ENCODE results near the gene SWT1.

The SWT1 gene, protein sequence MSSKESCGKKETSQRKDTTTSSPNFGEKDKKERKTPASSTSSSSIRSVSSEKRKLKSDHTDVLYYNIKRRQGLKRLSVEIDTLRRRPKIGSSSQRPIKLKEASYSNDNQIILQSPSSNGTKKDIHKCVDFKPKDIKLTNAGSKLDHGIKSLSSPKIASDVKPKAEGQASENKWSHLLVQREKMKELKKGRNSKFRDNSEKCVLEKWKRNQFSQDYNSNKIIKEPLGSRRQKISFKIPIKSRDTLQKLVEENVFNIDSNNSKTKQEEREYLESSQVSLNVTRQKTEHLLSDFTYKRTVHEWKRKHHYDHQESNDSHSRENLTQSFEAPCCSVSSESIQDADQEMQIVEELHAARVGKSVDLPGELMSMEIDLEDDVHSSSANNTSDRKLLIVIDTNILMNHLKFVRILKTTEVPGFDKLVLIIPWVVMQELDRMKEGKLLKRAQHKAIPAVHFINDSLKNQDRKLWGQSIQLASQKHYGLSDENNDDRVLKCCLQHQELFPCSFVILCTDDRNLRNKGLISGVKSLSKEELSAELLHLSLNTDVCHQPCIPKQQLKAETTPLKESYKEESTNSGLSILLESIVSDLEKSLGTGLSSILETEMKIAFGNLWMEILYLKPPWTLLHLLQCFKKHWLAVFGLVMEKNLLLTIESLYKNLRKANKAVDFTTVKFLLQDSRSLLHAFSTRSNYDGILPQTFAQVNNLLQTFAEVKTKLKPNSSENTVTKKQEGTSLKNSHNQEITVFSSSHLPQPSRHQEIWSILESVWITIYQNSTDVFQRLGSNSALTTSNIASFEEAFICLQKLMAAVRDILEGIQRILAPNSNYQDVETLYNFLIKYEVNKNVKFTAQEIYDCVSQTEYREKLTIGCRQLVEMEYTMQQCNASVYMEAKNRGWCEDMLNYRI

DNA sequence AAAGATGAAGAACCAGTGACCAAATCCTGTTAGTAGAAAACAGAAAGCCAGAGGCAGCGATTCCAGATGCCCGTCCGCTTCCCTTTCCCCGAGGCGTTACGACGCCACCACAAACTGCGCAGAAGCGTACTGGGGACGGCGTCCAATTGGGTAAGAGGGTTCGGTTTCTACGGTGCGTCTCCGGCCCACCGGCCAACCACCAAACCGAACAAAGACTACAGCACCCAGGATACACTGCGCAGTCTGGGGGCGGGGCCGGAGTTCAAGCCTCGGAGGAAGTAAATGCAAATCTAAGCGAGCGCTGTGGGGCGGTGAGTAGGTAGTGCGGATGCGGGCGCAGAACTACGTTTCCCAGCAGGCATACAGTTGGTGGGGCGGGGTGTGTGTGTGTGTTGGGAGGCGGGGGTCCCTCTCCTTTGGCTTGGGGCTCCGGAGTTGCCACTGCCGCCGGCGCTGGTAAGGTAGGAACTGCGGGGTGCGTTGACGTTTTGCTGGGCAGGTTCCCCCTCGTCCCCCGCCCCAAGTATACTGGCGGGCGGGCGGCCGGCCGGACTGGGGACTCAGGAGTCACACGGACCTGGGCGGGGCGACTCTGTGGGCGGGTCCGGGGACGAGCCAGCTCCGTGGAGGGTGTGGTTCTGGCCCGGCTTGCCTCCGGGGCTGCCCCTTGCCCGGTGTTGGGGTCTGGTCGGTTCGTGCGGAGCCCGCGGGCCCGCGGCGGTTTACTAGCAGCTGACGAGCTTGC is at the start of gene SWT1, which contains the start of gene TRMT1L:
Gene SWT1 (plus strand): TSS at position 314 of the 745 bp plus-strand sequence. CDS start 3,675 bp downstream, outside the sequence.
Gene TRMT1L (minus strand): TSS at position 100 of the 745 bp plus-strand sequence. CDS start 241 bp downstream, outside the sequence.
- DNase-seq (ENCODE audit: low spot score): peak; percentile 100

DNA sequence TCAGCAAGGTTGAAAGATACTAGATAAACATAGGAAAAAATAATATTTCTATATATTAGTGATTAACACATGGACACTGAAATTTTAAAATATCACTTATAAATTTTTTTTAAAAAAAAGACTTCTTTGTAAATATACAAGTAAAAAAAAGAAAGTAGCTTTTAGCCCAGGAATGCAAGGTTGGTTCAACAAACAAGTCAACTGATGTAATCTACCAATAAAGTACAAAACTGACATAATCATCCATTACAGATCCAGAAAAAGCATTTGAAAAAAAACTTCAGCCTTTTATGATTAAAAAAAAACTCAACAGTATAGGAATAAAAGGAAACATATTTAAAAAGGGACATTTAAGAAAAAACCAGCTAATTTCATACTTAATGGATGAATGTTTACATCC is 48.6 kb upstream of the SWT1 start:
- no peak for DNase-seq (ENCODE audit: low spot score)

DNA sequence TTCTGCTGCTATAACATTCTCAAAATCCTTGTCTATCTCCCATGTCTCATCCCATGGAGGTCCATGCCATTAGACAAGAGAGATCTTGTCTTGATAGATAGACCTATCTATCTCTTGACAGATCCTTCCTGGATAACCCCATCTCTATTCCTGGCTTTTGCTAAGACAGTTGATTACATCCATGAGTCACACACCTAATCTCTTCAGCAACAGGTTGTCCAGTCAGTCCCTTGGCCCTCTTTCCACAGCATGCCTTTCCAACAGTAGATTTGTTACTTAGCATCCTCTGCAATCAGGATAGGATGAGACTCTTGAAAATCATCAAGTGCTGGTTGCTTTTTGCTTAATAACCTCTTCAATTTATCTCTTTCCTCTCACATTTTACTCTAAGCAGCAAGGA is 46.8 kb upstream of the SWT1 start:
- no peak for DNase-seq (ENCODE audit: low spot score)

DNA sequence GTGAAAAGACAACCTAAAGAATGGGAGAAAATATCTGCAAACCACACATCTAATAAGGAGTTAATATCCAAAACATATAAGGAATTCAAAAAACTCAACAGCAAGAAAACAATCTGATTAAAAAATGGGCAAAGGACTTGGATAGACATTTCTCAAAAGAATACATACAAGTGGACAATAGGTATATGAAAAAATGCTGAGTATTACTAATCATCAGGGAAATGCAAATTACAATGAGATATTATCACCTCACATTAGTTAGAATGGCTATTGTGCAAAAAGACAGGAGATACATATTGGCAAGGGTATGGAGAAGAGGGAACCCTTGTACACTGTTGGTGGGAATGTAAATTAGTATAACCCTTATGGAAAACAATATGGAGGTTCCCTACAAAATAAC is 45.1 kb upstream of the SWT1 start:
- DNase-seq (ENCODE audit: low spot score): no peak

DNA sequence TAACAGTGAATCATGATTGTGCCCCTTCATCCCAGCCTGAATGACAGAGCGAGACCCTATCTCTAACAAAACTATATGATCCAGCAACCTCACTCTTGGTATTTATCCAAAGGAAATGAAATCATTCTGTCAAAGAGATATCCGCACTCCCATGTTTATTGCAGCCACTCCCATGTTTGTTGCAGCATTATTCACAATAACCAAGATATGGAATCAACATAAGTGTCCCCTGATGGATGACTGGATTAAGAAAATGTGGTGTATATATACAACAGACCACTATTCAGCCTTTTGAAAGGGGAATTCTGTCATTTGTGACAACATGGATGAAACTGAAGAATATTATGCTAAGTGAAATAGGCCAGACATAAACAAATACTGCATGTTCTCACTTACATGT is 44.6 kb upstream of the SWT1 start:
- DNase-seq (ENCODE audit: low spot score): no peak

DNA sequence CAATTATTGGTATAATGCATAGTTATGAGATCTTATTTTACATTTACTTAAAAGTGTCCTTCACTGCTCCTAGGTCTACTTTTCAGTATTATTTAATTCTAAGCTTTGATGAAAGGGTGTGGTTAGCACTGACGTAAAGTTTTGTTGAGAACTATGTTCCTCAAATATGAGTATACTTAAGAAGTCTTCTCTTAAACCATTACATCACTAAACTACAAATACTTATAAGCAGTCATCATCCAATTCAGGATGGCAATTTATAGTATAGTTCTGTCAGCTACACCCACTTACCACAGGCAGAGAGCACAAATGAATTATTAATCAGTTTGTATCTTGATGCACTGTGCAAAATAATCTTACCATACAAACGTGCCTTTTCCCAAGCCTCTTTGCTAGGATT is 27.3 kb upstream of the SWT1 start:
- no peak for DNase-seq (ENCODE audit: low spot score)

DNA sequence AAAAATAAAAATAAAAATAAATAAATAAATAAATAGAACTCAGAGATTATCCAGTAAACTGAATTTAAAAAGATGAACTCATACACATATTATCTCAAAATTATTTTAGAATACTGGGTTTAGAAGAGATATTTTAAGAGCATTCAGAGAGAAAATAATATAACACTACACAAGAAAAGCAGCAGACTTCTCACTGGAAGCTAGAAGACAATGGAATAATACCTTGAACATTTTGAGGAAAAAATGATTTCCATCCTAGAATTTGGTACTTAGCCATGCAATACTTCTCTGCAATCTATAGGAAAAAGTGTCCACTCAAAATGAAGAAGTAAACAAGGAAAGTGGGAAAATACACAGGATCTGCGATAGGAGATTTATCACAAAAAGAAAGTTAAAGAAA is 24.4 kb upstream of the SWT1 start:
- DNase-seq (ENCODE audit: low spot score): no peak

DNA sequence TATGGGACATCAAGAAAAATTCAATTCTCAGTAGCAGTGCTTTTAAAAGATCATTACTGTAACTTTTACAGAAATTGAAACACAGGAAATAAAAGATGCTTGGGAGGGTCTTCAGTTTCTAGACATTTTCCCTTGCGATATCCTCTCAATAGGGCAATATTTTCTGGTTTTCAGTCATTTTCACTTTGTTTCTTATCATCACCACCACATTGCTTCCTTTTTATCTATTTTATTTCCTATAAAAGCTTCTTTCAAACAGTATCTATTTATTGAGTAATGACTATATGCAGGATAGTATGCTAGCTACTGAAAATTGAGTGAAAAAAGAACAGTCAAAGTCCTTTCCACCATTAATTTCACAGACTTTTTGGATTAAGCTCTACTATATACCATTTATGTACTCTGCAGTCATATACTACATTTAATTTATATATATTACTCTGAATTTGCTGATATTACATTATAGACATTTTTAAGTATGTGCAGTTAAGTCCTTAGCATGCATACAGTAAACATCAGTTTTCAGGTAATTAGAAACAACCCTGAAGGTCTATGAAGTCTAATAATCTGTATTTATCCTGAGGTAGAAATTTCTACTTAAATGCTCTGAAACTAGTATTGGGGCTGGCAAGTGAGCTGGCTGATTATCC is 18.9 kb upstream of the SWT1 start:
- DNase-seq (ENCODE audit: low spot score): no peak

DNA sequence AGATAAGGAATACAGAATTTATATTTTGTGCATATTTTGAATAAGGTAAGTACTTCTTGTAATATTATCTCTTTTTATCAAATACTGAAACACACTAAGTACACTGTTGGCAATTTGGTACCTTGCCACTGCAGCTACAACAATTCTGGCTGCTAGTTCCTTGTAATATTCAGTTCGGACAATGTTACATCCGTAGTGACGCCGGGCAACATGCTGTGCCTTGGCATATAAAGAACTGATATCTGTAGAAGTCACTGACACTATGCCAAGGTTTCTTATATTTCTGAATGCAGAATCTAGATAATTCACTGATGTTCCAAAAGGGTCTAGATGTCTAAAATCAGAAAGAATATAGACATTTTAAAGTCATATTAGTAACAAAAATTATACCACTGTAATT is 17.7 kb upstream of the SWT1 start:
- no peak for DNase-seq (ENCODE audit: low spot score)

DNA sequence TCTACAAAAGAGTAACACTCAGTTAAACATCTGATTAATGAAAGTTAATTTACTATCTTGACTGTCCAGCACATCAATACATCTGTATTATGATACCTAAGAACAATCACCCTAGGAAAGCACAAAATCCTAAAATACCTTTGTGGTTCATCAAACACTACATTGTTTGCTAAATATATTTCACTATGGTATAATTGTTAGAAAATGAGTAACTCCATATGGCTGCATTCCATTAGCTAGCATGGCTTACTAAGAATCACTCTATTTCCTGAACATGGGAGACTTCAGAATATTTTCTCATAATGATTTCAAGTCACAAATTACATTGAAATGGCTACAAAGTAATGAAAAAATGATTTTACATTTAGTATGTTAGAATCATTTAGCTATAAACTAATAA is 12.7 kb upstream of the SWT1 start:
- DNase-seq (ENCODE audit: low spot score): no peak

DNA sequence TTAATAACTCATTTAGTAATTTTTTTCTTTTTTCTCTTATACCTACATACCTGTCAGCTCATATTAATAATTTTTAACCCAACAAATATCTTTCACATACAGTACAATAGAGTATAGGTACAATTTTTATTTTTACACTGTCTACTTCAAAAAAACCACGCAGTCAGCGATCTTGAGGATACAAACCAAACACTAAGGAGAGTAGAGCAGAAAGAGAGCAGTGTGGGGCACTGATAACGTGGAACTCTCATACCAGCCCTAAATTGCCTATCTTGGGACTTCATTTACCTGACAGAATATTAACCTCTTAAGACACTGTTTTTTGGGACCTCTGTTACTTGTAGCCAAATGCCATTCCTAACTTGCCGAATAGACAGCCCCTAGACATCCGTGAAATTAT is 5.8 kb upstream of the SWT1 start:
- no peak for DNase-seq (ENCODE audit: low spot score)

DNA sequence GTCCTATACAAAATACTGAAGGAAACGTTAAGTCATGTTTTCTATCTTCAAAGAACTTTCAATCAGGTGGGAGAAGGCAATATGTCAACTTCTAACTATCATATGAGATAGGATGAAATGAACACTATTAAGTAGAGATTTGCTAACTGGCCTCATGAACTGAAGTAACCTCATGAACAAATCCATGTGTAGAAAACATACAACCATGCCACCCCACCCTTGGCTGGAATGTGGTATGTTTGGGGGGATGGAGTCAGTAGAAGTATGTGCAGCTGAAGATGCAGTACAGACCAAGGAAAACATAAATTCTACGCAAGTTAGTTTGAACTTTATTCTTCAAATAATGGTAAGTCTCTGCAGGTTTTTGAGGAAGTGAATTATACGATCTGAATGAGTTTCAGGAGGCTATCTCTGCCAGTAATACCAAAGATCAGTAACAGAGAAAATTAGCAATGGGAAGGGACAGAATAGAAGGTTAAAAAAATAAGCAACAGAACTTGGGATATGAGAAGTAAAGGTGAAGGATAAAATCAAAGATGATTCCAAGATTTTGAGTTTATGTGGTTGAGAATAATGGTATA is 4.7 kb upstream of the SWT1 start:
- no peak for DNase-seq (ENCODE audit: low spot score)

DNA sequence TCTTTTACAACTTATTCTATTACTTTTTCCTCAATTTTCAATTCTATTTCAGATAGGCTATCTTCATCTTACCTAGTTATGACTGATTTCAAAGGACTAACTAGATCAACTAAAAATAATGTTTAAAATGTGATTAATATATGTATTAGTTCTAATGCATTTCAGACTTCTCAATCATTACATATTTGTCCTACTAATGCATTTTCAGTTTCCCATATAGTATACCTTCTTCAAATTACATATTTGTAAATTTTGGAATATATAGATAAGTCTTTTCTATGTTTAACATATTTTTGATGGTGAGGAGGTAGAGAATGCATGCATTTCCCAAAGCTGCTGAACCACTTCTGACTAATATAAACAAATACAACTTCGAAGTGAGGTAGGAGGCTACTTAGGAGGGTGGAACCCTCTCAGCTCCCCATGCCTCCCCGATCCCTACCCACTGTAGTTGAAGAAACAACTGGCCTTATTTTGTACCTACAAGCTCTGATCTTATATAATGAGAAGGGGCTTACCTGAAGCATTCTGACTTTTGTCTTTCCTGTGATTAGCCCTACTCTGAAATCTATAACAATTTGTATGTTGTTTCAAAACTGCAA is 2.0 kb upstream of the SWT1 start:
- no peak for DNase-seq (ENCODE audit: low spot score)

DNA sequence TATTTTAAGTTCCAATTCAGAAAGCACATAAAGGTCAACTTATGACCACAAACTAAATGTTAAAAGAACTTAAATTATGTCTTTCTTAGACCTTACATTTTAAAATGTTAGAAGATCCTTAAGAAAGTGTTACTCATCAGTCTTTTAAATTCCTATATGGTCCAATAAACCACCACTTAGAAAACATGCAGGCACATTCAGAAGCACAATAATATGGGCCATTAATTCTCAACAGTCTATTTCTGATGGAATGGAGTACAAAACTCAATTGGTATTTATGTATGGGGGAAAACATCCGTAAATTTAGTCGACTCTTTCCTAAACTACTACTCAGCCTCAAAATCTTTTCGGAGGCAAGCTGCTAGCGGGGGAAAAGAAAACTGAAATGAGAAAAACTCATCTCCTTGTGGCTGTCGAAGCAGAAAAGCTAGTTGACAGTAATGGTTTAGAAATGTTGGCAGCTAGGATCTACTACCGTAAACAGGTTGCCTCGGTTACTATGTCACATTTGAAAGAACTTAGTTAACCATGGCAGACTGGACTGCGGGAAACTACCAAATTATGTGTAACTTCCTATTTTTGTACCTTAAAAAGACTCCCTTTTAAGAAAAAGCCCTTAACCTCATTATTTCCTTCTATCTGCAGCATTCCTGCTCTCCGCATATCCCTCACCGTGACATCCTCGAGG is 1.2 kb upstream of the SWT1 start:
- peak; percentile 14 for DNase-seq (ENCODE audit: low spot score)

DNA sequence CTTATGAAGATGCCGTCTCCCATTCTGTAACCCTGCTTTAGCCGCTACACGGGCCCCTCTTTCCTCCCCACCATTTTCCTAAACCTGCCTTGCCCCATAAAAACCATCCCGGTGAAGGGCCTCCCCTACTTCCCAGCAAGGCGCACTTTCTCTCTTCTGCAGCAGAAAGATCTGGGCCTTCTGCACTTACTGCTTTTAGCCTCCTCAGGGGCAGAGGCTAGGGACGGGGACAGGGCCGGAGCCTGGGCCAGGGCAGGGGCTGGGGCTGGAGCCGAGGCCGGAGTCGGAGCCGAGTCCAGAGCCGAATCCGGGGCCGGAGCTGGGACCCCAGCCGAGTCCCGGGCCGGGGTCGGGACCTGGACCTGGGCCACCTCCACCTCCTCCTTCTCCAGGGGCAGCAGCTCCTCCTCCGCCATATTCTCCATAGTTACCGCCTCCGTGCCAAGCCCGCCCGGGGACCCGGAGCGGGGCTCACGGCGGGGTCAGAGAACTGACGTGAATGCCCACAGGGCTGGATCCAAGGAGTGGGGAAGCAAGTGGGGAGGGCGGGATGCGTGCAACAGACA is 596 bp upstream of the SWT1 start:
- DNase-seq (ENCODE audit: low spot score): peak; percentile 43

DNA sequence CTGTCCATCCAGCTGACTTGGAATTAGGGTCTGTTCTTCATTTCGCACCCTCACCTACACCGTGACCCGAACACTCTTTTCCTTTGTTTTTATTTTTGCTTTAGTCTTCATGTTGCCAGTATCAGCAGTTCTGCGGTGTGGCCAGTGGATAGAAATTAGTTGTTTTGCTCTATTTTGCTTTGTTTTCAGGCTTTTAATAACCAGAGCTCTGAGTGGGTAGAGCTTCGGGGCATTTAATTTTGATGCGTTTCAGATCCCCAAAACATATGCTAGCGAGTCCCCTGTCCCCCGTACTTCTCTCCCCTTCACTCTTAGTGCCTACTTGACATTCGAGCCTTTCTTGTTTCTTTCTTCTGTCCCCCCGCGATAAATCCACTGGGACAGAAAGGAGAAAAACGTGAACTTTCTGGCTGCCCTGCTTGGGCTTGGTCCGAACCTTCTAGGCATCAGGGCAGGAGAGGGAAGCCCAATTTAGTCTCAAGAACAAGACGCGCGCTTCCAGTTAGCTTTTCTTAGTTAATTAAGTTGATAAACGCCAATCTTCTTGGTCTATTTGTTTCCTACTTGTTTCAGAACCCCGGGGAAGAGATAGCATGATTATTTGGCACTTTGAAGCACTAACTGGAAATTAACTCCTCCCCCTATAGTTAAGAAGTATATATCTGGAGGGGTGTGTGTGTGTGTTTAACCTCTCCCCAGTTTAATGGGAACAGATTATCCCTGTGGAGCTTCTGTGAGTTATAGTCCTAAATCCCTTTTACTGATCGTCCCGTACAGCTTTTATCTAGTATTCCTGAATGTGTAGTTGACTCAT is 839 bp downstream of the SWT1 start:
- DNase-seq (ENCODE audit: low spot score): no peak

DNA sequence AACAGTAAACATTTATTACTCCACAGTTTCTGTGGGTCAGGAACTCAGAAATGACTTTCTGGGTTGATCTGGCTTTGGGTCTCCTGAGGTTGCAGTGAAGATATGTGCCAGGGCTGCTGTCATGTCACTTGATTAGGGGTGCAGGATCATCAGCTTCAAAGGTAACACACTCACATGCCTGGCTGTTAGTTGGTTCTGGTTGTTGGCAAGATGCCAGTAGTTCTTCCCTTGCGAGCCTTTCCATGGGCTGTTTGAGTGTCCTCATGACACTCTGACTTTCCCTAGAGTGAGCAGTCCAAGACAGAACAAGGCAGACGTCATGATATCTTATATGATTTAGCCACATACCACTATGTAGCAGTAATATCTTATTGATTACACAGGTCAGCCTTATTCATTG is 1.8 kb downstream of the SWT1 start:
- no peak for DNase-seq (ENCODE audit: low spot score)

DNA sequence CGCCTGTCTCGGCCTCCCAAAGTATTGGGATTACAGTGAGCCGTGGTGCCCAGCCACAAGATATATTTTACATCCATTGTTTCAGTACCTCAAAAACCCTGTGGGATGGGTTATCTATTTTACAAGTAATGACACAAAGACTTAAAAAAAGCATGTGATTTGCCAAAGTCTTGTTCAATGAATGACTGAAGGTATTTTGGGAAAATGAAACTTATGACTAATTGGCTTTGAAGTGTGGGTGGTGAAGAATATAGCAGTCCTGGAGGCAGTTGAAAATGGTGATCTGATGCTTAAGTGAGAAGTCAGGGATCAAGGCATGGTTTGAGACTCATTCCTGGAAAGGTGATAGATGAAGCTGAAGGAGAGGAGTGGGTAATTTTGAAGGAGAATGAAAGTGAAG is 3.0 kb downstream of the SWT1 start:
- DNase-seq (ENCODE audit: low spot score): peak; percentile 66

DNA sequence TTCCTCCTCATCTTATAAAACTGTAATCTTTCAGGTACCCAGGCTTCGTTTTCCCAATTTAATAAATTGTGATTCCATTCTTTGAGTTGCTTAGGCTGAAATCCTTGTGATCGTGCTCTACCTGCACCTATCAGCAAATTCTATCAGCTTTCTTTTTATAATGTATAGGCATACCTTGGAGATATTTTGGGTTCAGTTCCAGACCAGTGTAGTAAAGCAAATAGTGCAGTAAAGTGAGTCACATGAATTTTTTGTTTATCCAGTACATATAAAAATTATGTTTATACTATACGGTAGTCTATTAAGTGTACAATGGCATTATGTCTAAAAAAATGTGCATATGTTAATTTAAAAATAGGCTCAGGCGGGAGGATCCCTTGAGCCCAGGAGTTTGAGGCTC is 5.5 kb downstream of the SWT1 start:
- no peak for DNase-seq (ENCODE audit: low spot score)

Measured in putamen (tissue), 1 donor.